Activated CD4-positive, alpha-beta T cell treated with anti-CD3 and anti-CD28 coated beads, Interleukin-10, Interleukin-2, amounts not matched to agents 100 ng/mL and 50 ng/mL, durations not matched to agents 16 hours and 8 hours (primary cell): ENCODE results near the gene C1QBP.
"Not testable (repeated sequence)": the region's sequence is repeated elsewhere in the genome, so short reads cannot be mapped to it uniquely, and the experiment has no call there.

Experiments used
- DNase-seq: peaks from one replicate; pipeline ENCODE4 v3.0.0-alpha.2; 2020

Gene C1QBP

GRCh38 chr17:5431234-5431633 lies 7.7 kb downstream of the C1QBP start:
- not testable (repeated sequence) for DNase-seq

- no peak for DNase-seq
Observed at GRCh38 chr17:5430413-5430999, 8.4 kb downstream of the C1QBP start.

GRCh38 chr17:5429191-5429887 lies 9.6 kb downstream of the C1QBP start:
- no peak for DNase-seq

DNA sequence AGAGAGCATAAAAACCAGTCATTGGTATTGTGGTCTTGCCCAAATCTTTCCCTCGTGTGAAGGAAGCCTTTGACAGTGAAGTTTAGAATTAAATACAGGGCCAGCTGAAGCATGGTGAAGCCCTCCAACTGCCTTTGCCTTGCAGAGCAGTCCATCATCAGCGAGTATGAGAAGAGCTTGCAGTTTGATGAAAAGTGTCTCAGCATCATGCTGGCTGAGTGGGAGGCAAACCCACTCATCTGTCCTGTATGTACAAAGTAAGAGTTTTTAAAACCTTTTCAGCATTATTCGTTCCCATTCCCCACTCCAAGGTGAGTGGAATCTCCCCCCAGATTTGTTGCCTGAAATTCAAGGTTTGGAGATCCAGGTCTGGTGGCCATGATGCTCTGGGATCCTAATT lies 13.1 kb downstream of the C1QBP start:
- no peak for DNase-seq

- no peak for DNase-seq
Observed at GRCh38 chr17:5424909-5425308, 14.0 kb downstream of the C1QBP start.

GRCh38 chr17:5422505-5422904 lies 16.4 kb downstream of the C1QBP start:
- DNase-seq: no peak

DNA sequence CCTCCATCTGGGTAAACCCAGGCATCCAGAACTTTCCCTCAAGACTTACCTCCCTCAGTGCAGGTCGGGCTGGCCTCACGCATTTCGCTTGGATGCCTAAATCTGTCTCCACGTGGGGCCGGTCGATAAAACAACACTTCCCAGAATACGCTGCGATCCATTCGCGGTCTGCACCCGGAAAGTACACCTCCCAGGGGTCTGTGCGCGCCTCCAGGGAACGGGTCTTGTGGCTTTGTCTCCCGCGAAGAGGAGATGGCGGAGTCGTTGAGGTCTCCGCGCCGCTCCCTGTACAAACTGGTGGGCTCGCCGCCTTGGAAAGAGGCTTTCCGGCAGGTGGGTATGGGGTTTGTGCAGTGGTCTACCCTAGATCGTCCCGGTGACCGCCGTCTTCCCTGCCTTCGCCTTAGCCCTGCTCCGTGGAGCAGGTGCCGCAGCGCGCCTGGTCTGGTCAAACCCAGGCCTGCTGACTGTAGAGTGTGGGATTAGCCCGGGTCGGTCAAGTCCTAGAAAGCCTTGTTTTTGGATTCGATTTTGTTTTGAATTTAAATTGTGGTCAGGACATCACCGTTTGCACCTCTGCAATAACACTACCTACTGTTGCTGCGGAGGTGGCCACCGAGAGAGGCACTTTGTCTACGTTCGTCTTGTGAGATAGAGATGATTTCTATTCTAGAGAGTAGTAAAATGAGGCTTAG lies 18.8 kb downstream of the C1QBP start, which contains the start of gene RPAIN:
Gene RPAIN (plus strand): TSS at position 224 of the 695 bp plus-strand sequence. CDS start 29 bp downstream, at position 253.
- DNase-seq: peak; percentile 91

GRCh38 chr17:5419356-5419958 lies 19.5 kb downstream of the C1QBP start, which contains the start of gene NUP88:
Gene NUP88, minus strand, starts transcription at chr17:5419662. Its CDS starts 12 bp downstream, at chr17:5419650.
- DNase-seq: peak; percentile 99

DNA sequence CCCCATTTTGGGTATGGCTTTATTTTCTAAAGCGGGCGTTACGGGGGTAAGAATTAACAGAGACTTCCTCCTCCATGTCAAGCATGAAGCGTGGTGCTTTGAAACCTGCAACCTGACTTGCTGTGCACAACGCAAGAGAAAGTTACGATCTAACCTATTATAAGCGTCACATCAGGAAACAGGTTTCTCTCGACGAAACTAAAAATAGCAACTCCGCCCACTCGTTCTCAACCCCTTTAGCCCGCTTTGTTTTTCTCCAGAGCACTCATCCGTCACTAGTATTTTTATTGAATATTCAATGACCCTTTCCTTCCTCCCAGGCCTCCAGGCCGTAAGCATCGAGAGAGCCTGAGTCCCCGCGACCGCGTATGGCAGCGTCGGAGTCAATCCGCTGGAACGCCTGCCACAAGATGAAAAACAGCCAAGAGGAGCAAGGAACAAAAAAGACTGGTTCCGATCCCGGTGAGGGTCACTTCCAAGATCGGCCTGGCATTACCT lies 20.0 kb downstream of the C1QBP start:
- peak; percentile 83 for DNase-seq

- DNase-seq: no peak
Observed at GRCh38 chr17:5416901-5417300, 22.1 kb downstream of the C1QBP start.

DNA sequence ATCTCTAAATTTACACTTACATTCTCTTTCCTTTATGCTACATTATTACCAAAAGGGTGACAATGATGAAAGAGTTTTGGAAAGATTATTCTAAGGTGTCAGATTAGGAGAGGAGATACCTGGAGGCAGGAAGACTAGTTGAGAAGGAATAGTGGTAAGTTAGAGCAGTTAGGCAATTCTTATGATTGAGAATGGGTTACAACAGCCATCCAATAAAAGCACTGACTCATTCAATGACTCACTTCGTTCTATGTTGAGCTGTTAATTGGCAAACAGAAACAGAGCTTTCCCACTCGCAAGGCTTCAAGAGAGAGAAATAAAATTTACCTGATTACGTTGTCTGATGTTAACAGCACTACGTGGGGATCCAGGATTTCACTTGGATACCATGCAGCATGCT lies 25.3 kb downstream of the C1QBP start:
- peak; percentile 58 for DNase-seq

DNA sequence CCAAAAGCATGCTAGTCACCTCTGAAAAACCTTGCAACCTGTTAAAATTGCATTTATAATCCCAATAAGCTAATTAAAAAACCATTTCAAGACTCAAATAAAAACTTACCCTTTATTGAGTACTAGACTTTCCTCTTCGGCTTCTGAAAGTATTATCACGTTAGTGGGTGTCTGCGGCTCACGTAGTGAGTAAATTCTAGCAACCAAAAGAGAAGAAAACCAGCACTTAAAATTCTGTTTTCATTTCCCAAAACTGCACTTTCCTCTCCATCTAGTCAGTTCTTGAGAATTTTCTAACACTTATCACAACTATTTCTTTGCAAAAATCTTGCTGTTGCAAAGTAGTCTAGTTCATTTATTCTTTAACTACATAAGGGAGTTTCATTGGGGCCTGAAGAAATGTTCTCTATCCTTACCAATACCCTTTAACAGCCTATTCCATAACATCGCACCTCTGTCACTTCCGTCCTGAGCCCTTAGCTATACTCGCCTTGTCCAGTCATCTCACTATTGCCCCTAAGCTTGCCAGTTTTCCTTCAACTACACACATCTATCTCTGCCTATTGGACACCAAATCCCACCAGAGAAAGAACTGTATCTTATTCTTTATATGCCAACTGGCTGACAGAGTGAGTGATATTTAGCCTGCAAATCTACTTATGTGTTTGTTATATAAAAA lies 28.2 kb downstream of the C1QBP start:
- peak; percentile 34 for DNase-seq

GRCh38 chr17:5408186-5408585 lies 30.8 kb downstream of the C1QBP start:
- no peak for DNase-seq

DNA sequence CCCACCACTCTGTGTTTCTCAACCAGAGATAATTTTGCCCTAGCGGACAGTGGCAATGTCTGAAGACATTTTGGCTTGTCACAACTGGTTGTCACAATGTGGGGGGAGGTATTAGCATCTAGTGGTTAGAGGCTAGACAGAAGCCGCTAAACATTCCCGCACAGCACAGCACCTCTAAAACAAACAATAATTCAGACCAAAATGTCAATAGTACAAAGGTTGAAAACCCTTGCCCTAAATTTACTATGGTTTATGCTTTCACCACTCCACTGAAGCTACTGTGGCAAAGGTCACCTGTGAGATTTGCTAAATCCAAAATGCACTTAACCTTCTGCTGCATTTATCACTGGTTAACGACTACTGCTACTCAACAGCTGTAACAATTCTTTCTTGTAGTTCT lies 33.6 kb downstream of the C1QBP start:
- no peak for DNase-seq

DNA sequence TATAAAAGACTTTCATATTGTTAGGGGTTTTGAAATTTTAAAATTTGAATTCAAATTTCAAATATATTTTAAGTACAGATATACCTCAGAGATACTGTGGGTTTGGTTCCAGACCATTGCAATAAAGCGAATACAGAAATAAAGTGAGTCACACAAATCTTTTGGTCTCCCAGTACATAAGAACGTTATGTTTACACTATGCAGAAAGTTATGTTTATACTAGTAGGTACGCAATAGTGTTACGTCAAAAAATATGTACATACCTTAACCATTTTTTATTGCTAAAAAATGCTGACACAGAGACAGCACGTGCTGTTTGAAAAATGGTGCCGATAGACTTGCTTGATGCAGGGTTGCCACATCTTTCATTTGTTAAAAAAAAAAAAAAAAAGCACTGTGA lies 39.2 kb downstream of the C1QBP start:
- no peak for DNase-seq

DNA sequence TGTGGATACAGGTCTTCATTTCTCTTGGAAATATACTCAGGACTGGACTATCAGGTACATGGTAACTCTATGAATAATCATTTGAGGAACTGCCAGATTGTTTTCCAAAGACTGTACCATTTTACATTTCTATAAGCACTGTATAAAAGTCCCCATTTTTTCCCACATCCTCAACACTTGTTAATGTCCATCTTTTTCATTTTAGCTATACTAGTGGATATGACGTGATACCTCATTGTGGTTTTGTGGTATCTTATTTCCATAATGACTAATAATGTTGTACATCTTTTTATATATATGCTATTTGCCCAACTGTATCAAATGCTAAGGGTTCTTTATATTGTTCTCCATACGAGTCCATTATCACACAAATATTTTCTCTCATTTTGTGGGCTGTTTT lies 42.3 kb downstream of the C1QBP start:
- peak; percentile 26 for DNase-seq

GRCh38 chr17:5391678-5392077 lies 47.3 kb downstream of the C1QBP start:
- no peak for DNase-seq
